ENCODE data around the gene RPL3.
"Not testable (repeated sequence)": the region's sequence is repeated elsewhere in the genome, so short reads cannot be mapped to it uniquely, and the experiment has no call there.

RPL3 gene

DNA sequence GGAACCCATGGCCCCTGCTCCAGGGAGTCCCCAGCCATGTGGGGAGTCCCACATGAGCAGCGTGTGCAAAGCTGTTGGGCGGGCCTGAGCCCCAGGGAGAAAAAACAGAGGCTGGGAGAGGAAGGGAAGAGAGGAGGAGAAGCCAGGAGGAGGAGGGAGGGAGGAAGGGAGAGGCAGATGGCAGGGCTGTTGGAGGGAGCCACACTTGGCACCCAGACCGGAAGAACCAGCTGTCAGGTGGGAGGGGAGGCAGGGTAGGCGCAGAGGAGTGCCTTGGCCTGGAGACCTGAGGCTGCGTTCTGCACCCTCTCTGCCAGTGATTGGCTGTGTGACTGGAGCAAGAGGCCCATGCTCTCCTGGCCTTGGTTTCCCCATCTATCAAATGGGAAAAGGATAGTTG, 37.0 kb upstream of the RPL3 start:
- TF ChIP-seq, protein P1, sequence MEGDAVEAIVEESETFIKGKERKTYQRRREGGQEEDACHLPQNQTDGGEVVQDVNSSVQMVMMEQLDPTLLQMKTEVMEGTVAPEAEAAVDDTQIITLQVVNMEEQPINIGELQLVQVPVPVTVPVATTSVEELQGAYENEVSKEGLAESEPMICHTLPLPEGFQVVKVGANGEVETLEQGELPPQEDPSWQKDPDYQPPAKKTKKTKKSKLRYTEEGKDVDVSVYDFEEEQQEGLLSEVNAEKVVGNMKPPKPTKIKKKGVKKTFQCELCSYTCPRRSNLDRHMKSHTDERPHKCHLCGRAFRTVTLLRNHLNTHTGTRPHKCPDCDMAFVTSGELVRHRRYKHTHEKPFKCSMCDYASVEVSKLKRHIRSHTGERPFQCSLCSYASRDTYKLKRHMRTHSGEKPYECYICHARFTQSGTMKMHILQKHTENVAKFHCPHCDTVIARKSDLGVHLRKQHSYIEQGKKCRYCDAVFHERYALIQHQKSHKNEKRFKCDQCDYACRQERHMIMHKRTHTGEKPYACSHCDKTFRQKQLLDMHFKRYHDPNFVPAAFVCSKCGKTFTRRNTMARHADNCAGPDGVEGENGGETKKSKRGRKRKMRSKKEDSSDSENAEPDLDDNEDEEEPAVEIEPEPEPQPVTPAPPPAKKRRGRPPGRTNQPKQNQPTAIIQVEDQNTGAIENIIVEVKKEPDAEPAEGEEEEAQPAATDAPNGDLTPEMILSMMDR (conservative IDR thresholded peaks at IDR 0.05) = no peak
- no peak for TF ChIP-seq ZFX (IDR thresholded peaks at IDR 0.05)

DNA sequence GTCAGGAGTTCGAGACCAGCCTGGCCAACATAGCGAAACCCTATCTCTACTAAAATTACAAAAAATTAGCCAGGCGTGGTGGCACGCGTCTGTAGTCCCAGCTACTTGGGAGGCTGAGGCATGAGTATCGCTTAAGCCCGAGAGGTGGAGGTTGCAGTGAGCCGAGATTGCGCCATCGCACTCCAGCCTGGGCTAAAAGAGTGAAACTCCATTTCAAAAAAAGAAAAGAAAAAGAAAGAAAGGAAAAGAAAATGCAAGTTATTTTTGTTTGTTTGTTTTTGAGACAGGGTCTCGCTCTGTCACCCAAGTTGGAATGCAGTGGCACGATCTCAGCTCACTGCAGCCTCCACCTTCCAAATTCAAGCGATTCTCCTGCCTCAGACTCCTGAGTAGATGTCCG, 36.4 kb upstream of the RPL3 start:
- not testable (repeated sequence) for H3K27ac ChIP-seq

More for the DNA sequence above, 37.0 kb upstream of the RPL3 start:
- no peak overlapping the region for H3K27ac ChIP-seq

DNA sequence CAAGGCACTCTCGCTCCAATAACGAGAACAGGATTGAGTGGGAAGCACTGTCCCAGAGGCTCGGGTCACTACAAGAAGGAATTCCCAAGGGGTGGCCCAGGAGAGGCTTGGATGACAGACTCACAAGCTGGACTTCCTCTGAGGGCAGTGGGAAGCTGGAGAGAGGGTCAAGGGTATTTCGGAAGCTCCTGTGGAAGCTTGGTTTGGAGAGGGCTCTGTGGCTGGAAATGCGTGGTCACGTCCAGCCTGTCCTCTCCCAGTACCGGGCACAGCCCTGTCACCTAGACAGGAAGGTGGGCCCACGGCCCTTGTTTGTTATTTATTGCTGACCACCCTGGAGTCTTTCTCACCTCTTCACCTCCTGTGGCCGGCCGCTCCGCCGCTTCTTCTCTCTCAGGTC, 35.7 kb upstream of the RPL3 start:
- TF ChIP-seq, protein P1 (conservative IDR thresholded peaks at IDR 0.05) = no peak
- no peak overlapping the region for H3K27ac ChIP-seq

DNA sequence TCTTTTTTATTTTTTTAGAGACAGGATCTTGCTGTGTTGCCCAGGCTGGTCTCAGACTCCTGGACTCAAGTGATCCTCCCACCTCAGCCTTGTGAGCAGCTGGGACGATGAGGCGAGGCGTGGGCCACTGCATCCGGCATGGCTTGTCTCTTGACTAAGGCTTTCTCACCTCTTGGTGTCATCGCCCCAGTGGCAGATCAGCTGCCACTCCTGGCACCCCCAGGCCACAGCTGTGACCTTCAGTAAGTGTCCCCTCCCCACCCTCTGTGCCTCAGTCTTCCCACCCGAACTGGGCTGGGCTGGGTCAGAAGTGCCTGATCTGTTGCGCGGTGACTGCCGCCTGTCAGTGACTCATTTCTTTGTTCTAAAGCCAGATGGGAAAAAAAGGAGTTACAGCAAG, 33.9 kb upstream of the RPL3 start:
- H3K27ac ChIP-seq = no peak overlapping the region
- TF ChIP-seq ZFX (IDR thresholded peaks at IDR 0.05) = no peak
- TF ChIP-seq, protein P1 (conservative IDR thresholded peaks at IDR 0.05) = no peak

DNA sequence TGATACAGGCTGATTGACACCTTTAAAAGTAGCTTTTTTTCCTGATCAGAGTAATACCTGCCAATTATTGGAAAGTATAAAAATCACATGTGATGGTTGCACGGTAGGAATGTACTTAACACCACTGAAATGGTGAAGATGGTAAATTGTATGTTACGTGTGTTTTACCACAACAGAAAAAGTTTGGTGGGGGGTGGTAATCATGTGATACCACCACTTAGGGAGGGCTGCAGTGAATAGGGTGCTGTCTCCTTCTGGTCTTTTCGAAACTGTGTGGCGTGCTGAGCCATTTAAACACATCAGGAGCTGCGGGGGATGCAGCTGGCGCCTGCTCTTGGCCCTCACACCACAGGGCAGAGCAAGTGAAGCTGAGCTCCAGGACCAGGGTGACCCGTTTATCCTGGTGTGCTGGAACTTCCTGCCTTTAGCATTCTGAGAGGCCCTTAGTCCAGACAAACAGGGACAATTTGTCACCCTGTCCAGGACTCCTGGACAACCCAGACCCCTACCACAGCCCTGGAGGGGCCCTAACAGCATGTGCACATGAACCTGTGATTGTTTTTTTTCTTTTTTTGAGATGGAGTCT, 33.0 kb upstream of the RPL3 start:
- no peak overlapping the region for H3K27ac ChIP-seq
- TF ChIP-seq ZFX (IDR thresholded peaks at IDR 0.05) = no peak

DNA sequence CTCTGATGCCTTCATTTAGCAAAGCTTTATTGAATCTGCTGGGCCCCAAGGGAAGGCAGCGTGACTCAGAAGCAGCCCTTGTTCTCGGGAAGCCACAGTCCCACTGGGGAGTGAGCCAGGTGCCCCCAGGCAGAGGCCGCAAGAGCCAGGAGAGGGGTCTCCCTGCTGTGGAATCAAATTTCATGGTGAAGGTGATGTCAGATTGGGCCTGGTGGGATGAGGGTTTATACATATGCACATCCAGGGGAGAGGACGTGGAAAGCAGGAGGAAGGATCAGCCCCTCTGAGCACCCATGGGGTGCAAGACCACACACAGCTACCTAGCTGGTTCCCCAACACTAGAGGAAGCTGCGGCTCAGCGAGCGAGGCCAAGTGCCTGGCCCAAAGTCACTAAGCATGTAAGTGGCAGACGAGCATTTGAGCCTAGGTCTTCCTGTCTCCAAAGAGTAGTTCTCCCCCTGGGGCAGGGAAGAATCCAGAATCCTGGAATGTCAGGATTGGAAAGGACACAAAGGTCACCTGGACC, 32.3 kb upstream of the RPL3 start:
- H3K27ac ChIP-seq = no peak overlapping the region
- TF ChIP-seq, protein P1 (conservative IDR thresholded peaks at IDR 0.05) = no peak
- no peak for TF ChIP-seq ZFX (IDR thresholded peaks at IDR 0.05)

DNA sequence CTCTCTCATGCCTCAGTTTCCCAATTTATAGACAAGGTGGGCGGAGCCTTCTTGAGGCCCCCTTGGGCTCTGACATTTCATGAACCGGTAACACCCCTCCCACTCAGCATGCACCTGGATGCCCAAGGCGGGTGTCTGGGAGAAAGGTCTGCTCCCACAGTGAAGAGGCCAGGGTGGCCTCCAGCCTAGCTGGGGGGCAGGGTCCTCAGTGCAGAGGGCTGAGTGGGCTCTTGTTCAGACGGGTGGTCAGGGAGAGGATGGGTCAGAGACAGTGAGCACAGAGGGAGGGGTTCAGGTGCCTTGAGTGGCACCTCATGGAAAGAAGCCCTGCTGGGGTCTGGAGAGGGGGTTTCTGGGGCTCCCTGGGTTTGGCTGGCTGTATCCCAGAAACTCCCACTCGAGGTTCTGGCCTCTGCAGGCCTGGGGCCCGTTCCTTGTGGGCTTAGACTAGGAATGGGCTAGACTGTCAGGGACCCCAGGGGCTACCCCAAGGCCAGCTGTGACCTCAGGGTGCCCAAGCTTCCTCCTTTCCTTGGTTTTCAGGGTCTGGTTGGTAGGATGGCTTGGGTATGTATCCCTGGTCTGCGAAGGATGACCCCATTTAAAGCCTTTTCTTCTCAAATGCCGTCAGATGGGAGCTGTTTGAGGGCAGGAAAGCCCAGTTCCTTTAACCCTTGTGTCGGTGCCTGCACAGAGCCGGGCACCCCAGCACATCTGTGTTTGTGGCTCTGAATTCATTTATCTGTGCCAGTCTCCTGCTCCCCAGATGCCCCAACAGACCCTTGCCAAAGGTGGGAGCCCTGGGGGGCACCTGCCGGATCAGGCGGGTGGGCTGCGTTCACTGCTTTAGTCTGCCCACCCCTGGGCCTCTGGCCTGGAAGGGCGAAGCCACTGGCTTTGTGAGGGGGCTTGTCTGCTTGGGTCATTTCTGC, 31.6 kb upstream of the RPL3 start:
- no peak for TF ChIP-seq ZFX (IDR thresholded peaks at IDR 0.05)
- TF ChIP-seq, protein P1 (conservative IDR thresholded peaks at IDR 0.05) = no peak
- no peak overlapping the region for H3K27ac ChIP-seq

DNA sequence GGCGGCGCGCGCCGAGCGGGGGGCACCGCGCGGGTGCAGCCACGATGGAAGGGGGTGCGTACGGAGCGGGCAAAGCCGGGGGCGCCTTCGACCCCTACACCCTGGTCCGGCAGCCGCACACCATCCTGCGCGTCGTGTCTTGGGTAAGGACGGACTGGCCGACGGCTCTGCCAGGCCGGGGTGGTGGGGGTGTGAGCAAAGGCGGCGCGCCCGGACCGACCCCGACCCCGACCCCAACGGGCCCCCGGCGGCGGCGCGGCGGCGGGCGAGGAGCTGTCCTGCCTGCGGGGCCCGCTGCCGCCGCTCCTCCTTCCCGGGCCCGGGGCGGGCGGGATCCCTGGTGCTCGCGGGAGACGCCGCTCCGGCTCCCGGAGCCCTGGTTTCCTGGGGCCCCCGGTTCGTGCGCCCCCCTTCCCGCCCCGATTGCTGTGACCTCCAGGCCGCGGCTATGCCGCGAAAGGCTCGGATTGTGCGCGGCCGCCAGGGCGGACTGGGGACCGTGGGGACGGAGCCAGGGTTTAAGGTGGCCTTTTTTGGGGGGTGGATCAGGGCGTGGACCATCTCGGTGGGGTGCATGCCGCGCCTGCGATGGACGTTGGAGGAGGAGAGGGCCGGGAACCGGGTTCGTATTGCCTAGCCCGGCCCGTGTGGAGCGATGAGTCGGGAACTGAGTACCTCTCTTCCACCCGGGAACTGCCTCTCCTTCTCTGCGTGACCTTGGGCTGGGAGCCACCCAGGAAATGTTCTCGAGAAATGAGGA, 30.7 kb upstream of the RPL3 start, which contains the start of gene SYNGR1:
TSS of gene SYNGR1 (plus strand) at position 25 of the 760 bp plus-strand sequence. CDS start at position 45, 20 bp downstream.
- peak; percentile 39; the same call in 1 of the 2 replicates for TF ChIP-seq ZFX (IDR thresholded peaks at IDR 0.05)
- TF ChIP-seq, protein P1 (conservative IDR thresholded peaks at IDR 0.05) = no peak
- H3K27ac ChIP-seq = peak within 1 kb of the TSS; percentile 48
